Progenitor cell of endocrine pancreas (in vitro differentiated cells): Measurements from ENCODE around the gene STMND1. TPM values are rescaled to one million over a fixed set of nuclear protein-coding genes. Genes with fewer than 3 reads are reported as not detected.

Source experiments
- DNase-seq: peaks from one replicate; pipeline ENCODE4 v3.0.0; 2021; ENCODE audit warnings: low spot score; ENCODE audit not compliant: unreplicated experiment
- H3K27ac Mint-ChIP-seq: 2 replicates; pipeline ENCODE4 v1.8.0; 2021; ENCODE audit warnings: mild to moderate bottlenecking, moderate library complexity, mixed read lengths
- H3K27me3 Mint-ChIP-seq: 2 replicates; pipeline ENCODE4 v1.8.0; 2021; ENCODE audit warnings: mixed read lengths
- H3K36me3 Mint-ChIP-seq: 2 replicates; pipeline ENCODE4 v1.8.0; 2022; ENCODE audit warnings: mixed read lengths; ENCODE audit not compliant: insufficient read depth
- H3K4me1 Mint-ChIP-seq: 2 replicates; pipeline ENCODE4 v1.8.0; 2021; ENCODE audit warnings: low read depth, mixed read lengths
- H3K4me3 Mint-ChIP-seq: 2 replicates; pipeline ENCODE4 v1.8.0; 2021; ENCODE audit warnings: low read depth, mild to moderate bottlenecking, moderate library complexity, mixed read lengths
- H3K9me3 Mint-ChIP-seq: 2 replicates; pipeline ENCODE4 v1.8.0; 2021; ENCODE audit warnings: low read depth, mixed read lengths
- total RNA-seq: library from RNA; stranded (reverse); gene quantifications from 2 replicates; pipeline ENCODE4 v1.2.1, GENCODE V29; 2021
- TF ChIP-seq, protein P1 (sequence below): fragments of 200-600 bp; sonication (generic); IDR thresholded peaks from one replicate; pipeline ENCODE4 v1.5.0; 2021; ENCODE audit warnings: antibody characterized with exemption, mild to moderate bottlenecking; ENCODE audit not compliant: unreplicated experiment

STMND1 gene
- total RNA-seq, 1 donor from 2014 or later = 0.22 TPM

DNA sequence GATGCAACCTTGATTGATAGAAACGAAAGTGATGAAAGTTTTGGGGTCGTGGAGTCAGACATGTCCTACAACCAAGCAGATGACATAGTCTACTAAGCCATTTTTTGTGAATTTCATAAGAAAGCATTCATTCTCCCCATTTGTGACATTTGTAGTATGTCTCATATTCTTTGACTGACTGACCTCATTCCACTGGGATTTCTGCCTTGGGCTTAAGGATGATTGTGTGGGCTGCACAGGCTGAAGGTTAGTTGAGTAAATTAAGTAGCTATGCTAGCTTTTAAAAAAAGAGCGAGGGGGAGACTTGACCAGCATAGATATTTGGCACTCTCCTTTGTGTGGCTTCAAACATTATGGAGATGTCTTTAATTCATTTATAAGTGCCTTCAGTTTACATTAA lies 28.9 kb downstream of the STMND1 start:
- Mint-ChIP-seq H3K27me3 (no peaks in the 10 kb centered on the region), H3K4me3 (no peak overlapping the region), H3K4me1 (peaks cover under 1% of the 10 kb centered on the region), H3K9me3 (peaks cover 13% of the 10 kb centered on the region), H3K27ac (no peak overlapping the region), H3K36me3 (peaks cover 1% of the 10 kb centered on the region)
- TF ChIP-seq, protein P1, sequence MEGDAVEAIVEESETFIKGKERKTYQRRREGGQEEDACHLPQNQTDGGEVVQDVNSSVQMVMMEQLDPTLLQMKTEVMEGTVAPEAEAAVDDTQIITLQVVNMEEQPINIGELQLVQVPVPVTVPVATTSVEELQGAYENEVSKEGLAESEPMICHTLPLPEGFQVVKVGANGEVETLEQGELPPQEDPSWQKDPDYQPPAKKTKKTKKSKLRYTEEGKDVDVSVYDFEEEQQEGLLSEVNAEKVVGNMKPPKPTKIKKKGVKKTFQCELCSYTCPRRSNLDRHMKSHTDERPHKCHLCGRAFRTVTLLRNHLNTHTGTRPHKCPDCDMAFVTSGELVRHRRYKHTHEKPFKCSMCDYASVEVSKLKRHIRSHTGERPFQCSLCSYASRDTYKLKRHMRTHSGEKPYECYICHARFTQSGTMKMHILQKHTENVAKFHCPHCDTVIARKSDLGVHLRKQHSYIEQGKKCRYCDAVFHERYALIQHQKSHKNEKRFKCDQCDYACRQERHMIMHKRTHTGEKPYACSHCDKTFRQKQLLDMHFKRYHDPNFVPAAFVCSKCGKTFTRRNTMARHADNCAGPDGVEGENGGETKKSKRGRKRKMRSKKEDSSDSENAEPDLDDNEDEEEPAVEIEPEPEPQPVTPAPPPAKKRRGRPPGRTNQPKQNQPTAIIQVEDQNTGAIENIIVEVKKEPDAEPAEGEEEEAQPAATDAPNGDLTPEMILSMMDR = no peak
- DNase-seq = no peak

DNA sequence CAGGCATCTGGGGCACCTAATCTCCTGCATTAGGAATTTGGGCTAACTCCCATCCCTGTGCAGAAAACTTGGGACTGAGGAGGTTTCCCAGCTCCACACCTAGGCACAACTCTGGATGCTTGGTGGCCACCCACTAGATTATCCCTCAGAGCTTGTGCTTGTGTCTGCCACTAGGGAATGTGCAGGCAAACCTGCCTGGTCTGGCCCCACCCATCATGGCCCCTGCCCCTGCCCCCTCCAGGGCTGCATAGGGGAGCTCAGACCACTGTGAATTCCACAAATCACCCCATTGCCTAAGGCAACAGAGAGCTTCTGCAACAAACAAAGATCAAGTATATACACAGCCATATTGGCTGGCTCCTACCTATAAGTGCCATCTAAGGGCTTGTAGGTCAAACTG lies 31.1 kb downstream of the STMND1 start:
- peaks cover 22% of the 10 kb centered on the region for H3K9me3 Mint-ChIP-seq
- H3K36me3 Mint-ChIP-seq = peaks cover 1% of the 10 kb centered on the region
- TF ChIP-seq, protein P1 = no peak
- H3K4me3 Mint-ChIP-seq = no peak overlapping the region
- H3K4me1 Mint-ChIP-seq = no peaks in the 10 kb centered on the region
- H3K27ac Mint-ChIP-seq = no peak overlapping the region
- no peak for DNase-seq
- H3K27me3 Mint-ChIP-seq = no peaks in the 10 kb centered on the region

DNA sequence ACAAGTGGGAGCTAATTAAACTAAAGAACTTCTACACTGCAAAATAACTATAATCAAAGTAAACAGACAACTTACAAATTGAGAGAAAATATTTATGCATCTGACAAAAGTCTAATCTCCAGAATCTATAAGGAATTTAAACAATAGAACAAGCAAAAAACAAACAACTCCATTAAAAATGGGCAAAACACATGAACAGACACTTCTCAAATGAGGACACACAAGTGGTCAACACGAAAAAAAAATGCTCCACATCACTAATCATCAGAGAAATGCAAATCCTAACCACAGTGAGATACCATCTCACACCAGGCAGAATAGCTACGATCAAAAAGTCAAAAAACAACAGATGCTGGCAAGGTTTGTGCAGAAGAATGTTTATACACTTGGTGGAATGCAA lies 36.2 kb downstream of the STMND1 start:
- no peak for DNase-seq

DNA sequence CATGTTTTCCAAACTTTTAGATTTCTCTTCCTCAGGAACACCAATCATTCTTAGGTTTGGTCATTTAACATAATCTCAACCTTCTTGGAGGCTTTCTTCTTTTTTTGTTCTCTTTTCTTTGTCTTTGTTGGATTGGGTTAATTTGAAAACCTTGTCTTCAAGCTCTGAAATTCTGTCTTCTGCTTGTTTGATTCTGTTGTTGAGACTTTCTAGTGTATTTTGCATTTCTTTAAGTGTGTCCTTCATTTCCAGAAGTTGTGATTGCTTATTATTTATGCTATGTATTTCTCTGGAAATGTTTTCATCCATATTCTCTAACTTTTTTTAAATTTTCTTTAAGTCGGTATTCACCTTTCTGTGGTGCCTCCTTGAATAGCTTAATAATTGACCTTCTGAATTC lies 42.2 kb downstream of the STMND1 start:
- no peaks in the 10 kb centered on the region for H3K4me1 Mint-ChIP-seq
- no peak overlapping the region for H3K27ac Mint-ChIP-seq
- peaks cover 26% of the 10 kb centered on the region for H3K9me3 Mint-ChIP-seq
- H3K27me3 Mint-ChIP-seq = no peaks in the 10 kb centered on the region
- TF ChIP-seq, protein P1 = no peak
- no peak overlapping the region for H3K4me3 Mint-ChIP-seq
- DNase-seq = no peak
- H3K36me3 Mint-ChIP-seq = peaks cover 1% of the 10 kb centered on the region

More for the DNA sequence above, 36.2 kb downstream of the STMND1 start:
- Mint-ChIP-seq H3K27me3 (no peaks in the 10 kb centered on the region), H3K27ac (no peak overlapping the region), H3K9me3 (peaks cover 40% of the 10 kb centered on the region), H3K4me1 (no peaks in the 10 kb centered on the region), H3K4me3 (no peak overlapping the region), H3K36me3 (peaks cover 1% of the 10 kb centered on the region)
- TF ChIP-seq, protein P1 = no peak

DNA sequence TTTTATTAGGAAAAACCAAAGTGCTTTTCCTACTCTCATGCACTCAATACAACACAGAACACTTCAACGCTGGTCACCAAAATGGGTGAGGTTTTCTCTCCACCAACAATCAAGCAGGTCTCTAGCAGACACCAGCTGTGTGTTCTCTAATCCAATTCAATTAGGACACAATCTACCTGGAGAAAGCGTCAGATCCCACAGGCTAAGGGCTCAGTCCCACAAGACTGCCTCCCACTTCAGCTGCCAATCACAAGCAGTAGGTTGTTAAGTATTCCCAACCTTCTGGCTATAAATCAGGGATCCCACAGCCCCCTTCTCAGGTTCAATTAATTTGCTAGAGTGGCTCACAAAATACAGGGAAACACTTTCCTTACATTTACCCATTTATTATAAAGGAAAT lies 47.7 kb downstream of the STMND1 start:
- H3K4me1 Mint-ChIP-seq = no peaks in the 10 kb centered on the region
- no peak for DNase-seq
- TF ChIP-seq, protein P1 = no peak
- H3K27ac Mint-ChIP-seq = no peak overlapping the region
- peaks cover 20% of the 10 kb centered on the region for H3K9me3 Mint-ChIP-seq
- H3K36me3 Mint-ChIP-seq = no peaks in the 10 kb centered on the region
- no peaks in the 10 kb centered on the region for H3K27me3 Mint-ChIP-seq
- no peak overlapping the region for H3K4me3 Mint-ChIP-seq
